Measurements from ENCODE around the gene CASP2.

CASP2 gene

GRCh38 chr7:143279186-143280098 lies 8.7 kb upstream of the CASP2 start:
- no peak overlapping the region for H3K4me3 ChIP-seq (ENCODE audit: low read depth, low read length)

DNA sequence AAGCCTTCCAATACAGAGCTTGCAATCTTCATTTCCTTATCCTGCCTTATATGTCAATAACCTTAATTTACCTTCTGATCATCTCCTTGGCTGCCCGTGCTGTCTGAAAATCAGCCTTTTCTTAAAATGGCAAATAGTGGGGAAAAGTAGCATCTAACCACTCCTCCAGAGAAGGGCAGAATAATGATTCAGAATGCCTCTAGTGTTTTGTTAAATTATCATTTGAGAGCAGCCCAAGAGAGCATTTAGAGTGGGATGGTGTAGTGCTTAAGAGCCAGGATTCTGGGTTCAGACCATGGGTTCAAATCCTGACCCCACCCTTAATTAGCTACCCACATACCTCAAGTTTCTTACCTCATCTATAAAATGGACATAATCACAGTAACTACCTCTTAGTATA lies 8.0 kb upstream of the CASP2 start:
- H3K4me3 ChIP-seq (ENCODE audit: low read depth, low read length), result no peak overlapping the region
- TF ChIP-seq CTCF (IDR thresholded peaks at IDR 0.05; ENCODE audit: control insufficient read depth, extremely low read depth, insufficient read depth), result no peak
- DNase-seq (ENCODE audit: low read depth), result no peak

More at GRCh38 chr7:143279186-143280098, 8.7 kb upstream of the CASP2 start:
- DNase-seq (ENCODE audit: low read depth), result no peak
- no peak for TF ChIP-seq CTCF (IDR thresholded peaks at IDR 0.05; ENCODE audit: control insufficient read depth, extremely low read depth, insufficient read depth)

- TF ChIP-seq CTCF (IDR thresholded peaks at IDR 0.05; ENCODE audit: control insufficient read depth, extremely low read depth, insufficient read depth), result no peak
- no peak overlapping the region for H3K4me3 ChIP-seq (ENCODE audit: low read depth, low read length)
- DNase-seq (ENCODE audit: low read depth), result no peak
These were observed 7.6 kb upstream of the CASP2 start for GRCh38 chr7:143280566-143280965.

DNA sequence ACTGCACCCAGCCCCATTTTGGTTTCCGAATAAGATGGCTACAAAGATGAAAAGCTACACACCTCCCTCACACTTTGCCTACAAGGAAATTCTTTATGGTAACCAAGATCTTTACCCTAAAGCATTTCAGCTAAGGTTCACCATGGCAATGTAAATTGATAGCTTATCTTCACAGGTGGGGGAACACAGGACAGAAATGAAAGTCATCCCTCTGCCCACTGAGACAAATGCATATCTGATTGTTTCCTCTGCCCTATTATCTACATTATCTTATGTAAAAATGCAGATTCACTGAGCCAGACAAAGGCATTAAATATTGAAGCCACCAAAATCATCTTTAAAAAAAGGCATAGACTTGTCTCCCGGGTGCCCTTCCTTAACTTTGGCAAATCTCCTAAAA lies 6.6 kb upstream of the CASP2 start:
- no peak overlapping the region for H3K4me3 ChIP-seq (ENCODE audit: low read depth, low read length)
- no peak for DNase-seq (ENCODE audit: low read depth)
- TF ChIP-seq CTCF (IDR thresholded peaks at IDR 0.05; ENCODE audit: control insufficient read depth, extremely low read depth, insufficient read depth), result no peak

DNA sequence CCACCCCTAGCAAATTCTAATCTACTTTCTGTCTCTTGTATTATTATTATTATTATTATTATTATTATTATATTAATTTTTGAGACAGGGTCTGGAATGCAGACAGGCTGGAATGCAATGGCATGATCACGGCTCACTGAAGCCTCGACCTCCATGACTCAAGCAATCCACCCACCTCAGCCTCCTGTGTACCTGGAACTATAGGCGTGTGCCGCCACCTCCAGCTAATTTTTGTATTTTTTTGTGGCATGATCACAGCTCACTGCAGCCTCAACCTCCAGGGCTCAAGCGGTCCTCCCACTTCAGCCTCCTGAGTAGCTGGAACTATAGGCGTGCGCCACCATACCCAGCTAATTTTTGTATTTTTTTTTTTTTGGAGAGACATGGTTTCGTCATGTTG lies 6.0 kb upstream of the CASP2 start:
- no peak for DNase-seq (ENCODE audit: low read depth)
- no peak for TF ChIP-seq CTCF (IDR thresholded peaks at IDR 0.05; ENCODE audit: control insufficient read depth, extremely low read depth, insufficient read depth)
- H3K4me3 ChIP-seq (ENCODE audit: low read depth, low read length), result no peak overlapping the region

DNA sequence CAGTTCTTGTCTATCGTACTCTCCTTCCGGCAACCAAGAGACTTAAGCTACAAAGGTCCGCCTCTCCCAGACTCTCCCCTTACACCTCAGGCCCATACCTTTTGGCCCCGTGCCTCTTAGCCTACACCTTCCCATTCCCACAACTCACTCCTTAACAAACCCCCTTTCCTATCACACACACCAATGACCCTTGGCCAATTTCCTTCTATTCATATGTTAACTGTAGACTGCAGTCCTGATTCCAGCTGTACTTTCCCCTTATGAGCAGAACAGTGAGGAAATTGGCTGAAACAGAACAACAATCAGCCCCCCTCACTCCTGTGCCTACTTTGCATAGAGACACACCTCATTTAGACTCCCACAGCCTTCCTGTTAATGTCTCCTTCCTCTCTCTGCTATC lies 4.8 kb upstream of the CASP2 start:
- TF ChIP-seq CTCF (IDR thresholded peaks at IDR 0.05; ENCODE audit: control insufficient read depth, extremely low read depth, insufficient read depth), result no peak
- H3K4me3 ChIP-seq (ENCODE audit: low read depth, low read length), result no peak overlapping the region
- no peak for DNase-seq (ENCODE audit: low read depth)
